Activated B cell treated with CpG ODN at 0.5 μM for 24 hours (primary cell): ENCODE results near the gene MTERF4. TPM values are rescaled to one million over a fixed set of nuclear protein-coding genes. Genes with fewer than 3 reads are reported as not detected.

ENCODE experiments used
- ATAC-seq: fragments of 200-7000 bp; cut with Tn5 transposase; one replicate; pipeline ENCODE4 v1.10.0; 2021; ENCODE audit warnings: low read depth, mild to moderate bottlenecking, moderate library complexity
- CTCF ChIA-PET: fragments of 350-600 bp; sonication (Branson Sonifier 250); formaldehyde crosslinking; loops from one replicate; lab custom pipeline; 2021; ENCODE audit warnings: antibody characterized with exemption; lab: Charles Lee
- POLR2A ChIA-PET: fragments of 350-600 bp; sonication (Branson Sonifier 250); formaldehyde crosslinking; loops from one replicate; lab custom pipeline; 2021; ENCODE audit warnings: antibody characterized with exemption; lab: Charles Lee
- DNase-seq: peaks from one replicate; pipeline ENCODE4 v3.0.0; 2022
- H3K27ac Mint-ChIP-seq: one replicate; pipeline ENCODE4 v1.8.0; 2020; ENCODE audit warnings: mixed read lengths
- H3K27me3 Mint-ChIP-seq: one replicate; pipeline ENCODE4 v1.8.0; 2021; ENCODE audit warnings: mixed read lengths
- H3K36me3 Mint-ChIP-seq: one replicate; pipeline ENCODE4 v1.8.0; 2021; ENCODE audit warnings: low read depth, mixed read lengths
- H3K4me1 Mint-ChIP-seq: one replicate; pipeline ENCODE4 v1.8.0; 2021; ENCODE audit warnings: mixed read lengths
- H3K4me3 Mint-ChIP-seq: one replicate; pipeline ENCODE4 v1.8.0; 2020; ENCODE audit warnings: mild to moderate bottlenecking, mixed read lengths
- H3K9me3 Mint-ChIP-seq: one replicate; pipeline ENCODE4 v1.8.0; 2020; ENCODE audit warnings: mixed read lengths
- intact Hi-C: fragments of 100-400 bp; cut with micrococcal nuclease; formaldehyde crosslinking; loops from one replicate; pipeline ENCODE4 v1.15.1; 2024
- total RNA-seq: library from RNA; stranded (reverse); gene quantifications from 2 replicates; pipeline ENCODE4 v1.2.3, GENCODE V29; 2022
- TF ChIP-seq, protein P1 (sequence below): fragments of 200-600 bp; IDR thresholded peaks from one replicate; pipeline ENCODE4 v1.8.0; 2022; ENCODE audit warnings: antibody characterized with exemption, mild to moderate bottlenecking

The MTERF4 gene
- total RNA-seq, 1 donor from 2014 or later = 122 TPM

DNA sequence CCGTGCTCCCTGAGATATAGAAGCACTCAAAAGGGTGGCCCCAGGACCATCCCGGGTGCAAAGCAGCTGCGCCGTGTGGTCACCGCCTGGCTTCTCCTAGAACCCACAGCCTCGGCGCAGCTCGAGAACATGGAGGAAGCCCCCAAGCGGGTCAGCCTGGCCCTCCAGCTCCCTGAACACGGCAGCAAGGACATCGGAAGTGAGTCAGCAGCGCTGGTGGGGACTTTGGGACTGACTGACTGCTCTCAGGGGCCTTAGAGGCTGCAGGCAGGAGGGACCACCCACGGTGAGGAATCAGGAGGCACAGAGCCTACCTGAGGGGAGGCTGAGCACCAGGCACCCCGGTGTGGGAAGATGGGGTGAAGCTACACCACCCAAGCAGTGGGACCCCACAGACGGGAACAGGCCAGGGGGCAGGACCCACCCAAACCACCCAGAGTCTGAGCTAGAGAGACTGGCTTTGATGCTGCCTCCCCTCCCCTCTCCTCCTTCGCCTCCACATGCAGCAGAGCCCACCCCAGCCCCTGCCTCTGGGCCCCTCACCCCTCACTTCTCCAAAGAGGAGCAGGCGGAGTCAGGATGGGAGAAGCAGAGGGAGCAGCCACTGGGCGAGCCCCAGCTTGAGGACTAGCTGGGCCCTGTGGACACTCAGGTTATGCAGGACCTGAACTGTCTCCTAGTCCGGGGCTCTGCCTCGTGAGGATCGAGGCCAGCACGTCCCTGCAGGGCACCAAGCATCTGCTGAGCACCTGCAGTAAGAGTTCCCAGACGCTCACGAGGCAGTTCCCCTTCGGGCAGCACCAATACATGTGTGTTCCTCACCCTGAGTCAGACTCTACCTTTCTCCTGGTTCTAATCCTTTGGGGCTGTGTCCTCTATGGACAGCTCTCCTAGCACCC is 28.7 kb downstream of the MTERF4 start:
- DNase-seq = no peak
- H3K4me1 Mint-ChIP-seq = peaks cover 3% of the 10 kb centered on the region
- no peak for ATAC-seq
- no peak overlapping the region for H3K27ac Mint-ChIP-seq
- intact Hi-C loops = loop anchor here (10.0 kb wide), 1 partner anchor 541 kb away; no protein-coding TSS in a partner anchor
- H3K27me3 Mint-ChIP-seq = no peaks in the 10 kb centered on the region
- H3K4me3 Mint-ChIP-seq = no peak overlapping the region
- ChIA-PET POLR2A (interaction anchor here (1.3 kb wide), 1 partner anchor 76 kb away, joined by 3 read pairs; the partner anchor contains the start of gene PASK), CTCF (interaction anchor here (1.0 kb wide), 1 partner anchor 90 kb away, joined by 3 read pairs; no protein-coding TSS in a partner anchor)
- no peaks in the 10 kb centered on the region for H3K9me3 Mint-ChIP-seq
- peaks cover 27% of the 10 kb centered on the region for H3K36me3 Mint-ChIP-seq
- TF ChIP-seq, protein P1, sequence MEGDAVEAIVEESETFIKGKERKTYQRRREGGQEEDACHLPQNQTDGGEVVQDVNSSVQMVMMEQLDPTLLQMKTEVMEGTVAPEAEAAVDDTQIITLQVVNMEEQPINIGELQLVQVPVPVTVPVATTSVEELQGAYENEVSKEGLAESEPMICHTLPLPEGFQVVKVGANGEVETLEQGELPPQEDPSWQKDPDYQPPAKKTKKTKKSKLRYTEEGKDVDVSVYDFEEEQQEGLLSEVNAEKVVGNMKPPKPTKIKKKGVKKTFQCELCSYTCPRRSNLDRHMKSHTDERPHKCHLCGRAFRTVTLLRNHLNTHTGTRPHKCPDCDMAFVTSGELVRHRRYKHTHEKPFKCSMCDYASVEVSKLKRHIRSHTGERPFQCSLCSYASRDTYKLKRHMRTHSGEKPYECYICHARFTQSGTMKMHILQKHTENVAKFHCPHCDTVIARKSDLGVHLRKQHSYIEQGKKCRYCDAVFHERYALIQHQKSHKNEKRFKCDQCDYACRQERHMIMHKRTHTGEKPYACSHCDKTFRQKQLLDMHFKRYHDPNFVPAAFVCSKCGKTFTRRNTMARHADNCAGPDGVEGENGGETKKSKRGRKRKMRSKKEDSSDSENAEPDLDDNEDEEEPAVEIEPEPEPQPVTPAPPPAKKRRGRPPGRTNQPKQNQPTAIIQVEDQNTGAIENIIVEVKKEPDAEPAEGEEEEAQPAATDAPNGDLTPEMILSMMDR = no peak

DNA sequence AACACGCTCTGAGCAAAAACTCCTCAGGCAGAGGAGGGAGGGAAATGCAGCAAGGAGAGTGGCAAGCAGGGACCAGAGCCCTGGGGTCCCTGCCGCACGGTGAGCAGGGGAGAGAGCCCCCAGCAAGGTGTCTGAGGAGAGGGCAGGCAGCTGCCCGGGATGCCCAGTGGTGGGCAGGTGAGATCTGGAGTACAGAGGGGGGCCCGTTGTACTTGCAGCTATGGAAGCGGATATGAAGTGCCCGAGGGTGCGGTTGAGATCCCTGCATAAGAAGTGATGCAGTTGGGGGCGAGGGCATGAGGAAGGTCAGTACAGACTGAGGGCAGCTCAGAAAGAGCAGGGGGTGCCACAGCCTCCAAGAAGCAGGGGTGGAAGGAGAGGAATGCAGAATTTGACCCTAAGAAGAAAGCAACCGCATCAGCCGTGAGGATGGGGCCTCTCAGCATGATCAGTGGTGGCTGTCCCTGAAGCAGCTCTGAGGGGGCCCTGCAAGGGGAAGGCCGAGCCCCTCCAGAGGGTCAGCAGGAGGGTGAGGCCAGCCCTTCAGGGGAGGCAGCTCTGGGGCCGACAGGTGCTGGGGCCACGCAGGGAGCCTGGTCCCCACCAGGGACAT is 29.4 kb downstream of the MTERF4 start:
- ChIA-PET CTCF (interaction anchor here (1.0 kb wide), 1 partner anchor 89 kb away, joined by 3 read pairs; no protein-coding TSS in a partner anchor), POLR2A (no interaction called here)
- no peaks in the 10 kb centered on the region for H3K9me3 Mint-ChIP-seq
- H3K4me1 Mint-ChIP-seq = no peaks in the 10 kb centered on the region
- no peak overlapping the region for H3K27ac Mint-ChIP-seq
- H3K36me3 Mint-ChIP-seq = peaks cover 29% of the 10 kb centered on the region
- intact Hi-C loops = loop anchor here (10.0 kb wide), 1 partner anchor 542 kb away; no protein-coding TSS in a partner anchor
- no peaks in the 10 kb centered on the region for H3K27me3 Mint-ChIP-seq
- H3K4me3 Mint-ChIP-seq = no peak overlapping the region
- DNase-seq (no peak), ATAC-seq (no peak)
- TF ChIP-seq, protein P1 = no peak

DNA sequence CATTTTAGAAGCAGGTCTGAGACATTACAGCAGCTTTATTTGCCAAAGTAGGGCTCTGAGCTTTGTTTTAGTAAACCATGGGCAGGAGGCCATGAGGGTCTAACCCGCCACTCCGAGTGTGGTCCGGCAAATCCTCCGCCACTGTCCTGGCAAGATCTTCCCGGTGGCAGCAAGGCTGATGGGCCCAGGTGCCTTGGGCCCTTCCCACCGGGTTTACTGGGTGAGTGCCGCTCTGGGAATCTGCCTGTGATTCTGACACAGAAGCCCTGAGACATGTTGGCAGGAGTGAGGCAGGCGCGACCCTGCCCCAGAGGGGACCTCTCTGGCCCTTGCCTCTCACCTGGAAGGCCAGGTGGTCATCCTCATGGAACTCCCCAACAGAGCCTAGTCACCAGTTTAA is 29.9 kb downstream of the MTERF4 start:
- Mint-ChIP-seq H3K36me3 (peaks cover 29% of the 10 kb centered on the region), H3K27me3 (no peaks in the 10 kb centered on the region), H3K27ac (no peak overlapping the region), H3K4me1 (no peaks in the 10 kb centered on the region), H3K9me3 (no peaks in the 10 kb centered on the region), H3K4me3 (no peak overlapping the region)
- ATAC-seq (no peak), DNase-seq (no peak)
- intact Hi-C loops = loop anchor here (10.0 kb wide), 1 partner anchor 543 kb away; no protein-coding TSS in a partner anchor
- TF ChIP-seq, protein P1 = no peak
- ChIA-PET CTCF (no interaction called here), POLR2A (no interaction called here)

DNA sequence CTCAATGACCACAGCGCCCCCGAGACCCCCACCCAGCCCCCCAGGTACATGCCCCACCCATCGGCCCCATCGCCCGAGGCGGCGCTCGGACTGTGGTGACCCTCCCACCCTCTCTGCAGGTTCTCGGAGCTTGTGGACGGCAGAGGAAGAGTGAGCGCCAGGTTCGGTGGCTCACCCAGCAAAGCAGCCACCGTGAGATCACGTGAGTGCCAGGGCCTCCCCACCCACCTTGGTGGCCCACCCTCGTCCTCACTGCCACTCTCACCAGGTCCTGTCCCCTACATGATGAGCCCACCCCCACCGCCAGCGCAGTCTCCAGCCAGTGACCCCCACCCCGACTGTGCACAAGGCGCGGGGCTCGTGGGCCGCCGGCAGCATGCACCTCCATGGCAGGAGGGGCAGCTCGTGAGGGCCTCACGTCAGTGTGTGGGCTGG is 30.4 kb downstream of the MTERF4 start:
- TF ChIP-seq, protein P1 = no peak
- DNase-seq (no peak), ATAC-seq (no peak)
- Mint-ChIP-seq H3K27ac (no peak overlapping the region), H3K36me3 (peaks cover 29% of the 10 kb centered on the region), H3K27me3 (no peaks in the 10 kb centered on the region), H3K4me3 (no peak overlapping the region), H3K9me3 (no peaks in the 10 kb centered on the region), H3K4me1 (no peaks in the 10 kb centered on the region)
- intact Hi-C loops = loop anchor here (10.0 kb wide), 1 partner anchor 543 kb away; no protein-coding TSS in a partner anchor
- ChIA-PET POLR2A (no interaction called here), CTCF (no interaction called here)
